Activated CD8-positive, alpha-beta memory T cell treated with anti-CD3 and anti-CD28 coated beads for 24 hours (primary cell): ENCODE results near the gene DDIT3.
A peak's percentile ranks its signal among the peaks of the same experiment; 100 is the strongest.

Experiments
- DNase-seq: peaks from one replicate; pipeline ENCODE4 v3.0.0-alpha.2; 2020

Gene DDIT3

DNA sequence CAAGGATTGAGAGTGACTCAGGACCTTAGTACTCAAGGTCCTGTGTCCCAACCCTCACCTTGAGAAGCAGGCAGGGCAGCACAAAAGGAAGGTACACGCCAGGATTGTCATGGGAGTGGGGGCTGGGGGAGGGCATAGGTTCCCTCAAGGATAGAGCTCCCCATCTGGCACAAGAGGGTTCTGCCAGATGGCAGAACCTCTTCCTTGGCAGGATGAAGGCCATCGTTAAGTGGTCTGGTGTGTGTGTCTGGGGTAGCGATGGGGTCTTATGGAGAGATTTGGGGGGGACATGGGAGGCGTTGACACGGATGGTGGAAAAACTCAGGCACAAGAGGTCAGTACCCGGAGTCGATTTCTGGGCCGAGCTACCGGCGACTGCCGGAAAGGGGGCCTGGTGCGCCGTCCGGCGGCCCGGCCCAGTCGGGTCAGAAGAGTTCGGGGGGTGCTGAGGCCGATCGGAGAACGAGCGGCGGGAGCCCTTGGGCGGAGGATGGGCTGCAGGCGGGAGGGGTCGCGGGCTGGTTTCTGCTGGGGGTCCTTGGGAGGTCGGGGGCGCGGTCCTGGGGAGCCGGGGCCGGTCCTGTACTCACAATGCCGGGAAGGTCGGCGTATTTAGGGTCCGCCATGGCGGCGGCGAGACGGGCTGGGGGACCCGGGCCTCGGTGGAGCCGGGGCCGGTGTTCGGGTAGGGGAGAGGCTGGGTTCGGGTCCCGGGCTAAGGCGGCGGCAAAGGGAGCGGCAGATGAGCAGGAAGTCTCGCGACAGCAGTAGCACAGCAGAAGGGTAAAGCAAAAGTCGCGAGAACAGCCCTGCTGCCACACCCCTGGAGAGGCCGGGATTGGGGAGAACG, 26.3 kb upstream of the DDIT3 start, which contains the start of gene DCTN2:
Gene DCTN2 (minus strand): TSS at position 755 of the 850 bp plus-strand sequence. CDS start 129 bp downstream, at position 626.
- DNase-seq = peak; percentile 94

- DNase-seq = no peak
These were observed 25.6 kb upstream of the DDIT3 start for GRCh38 chr12:57545809-57546437.

- DNase-seq = no peak
These were observed 23.3 kb upstream of the DDIT3 start for GRCh38 chr12:57543581-57543980.

GRCh38 chr12:57541717-57542116, 21.4 kb upstream of the DDIT3 start:
- DNase-seq = no peak

DNA sequence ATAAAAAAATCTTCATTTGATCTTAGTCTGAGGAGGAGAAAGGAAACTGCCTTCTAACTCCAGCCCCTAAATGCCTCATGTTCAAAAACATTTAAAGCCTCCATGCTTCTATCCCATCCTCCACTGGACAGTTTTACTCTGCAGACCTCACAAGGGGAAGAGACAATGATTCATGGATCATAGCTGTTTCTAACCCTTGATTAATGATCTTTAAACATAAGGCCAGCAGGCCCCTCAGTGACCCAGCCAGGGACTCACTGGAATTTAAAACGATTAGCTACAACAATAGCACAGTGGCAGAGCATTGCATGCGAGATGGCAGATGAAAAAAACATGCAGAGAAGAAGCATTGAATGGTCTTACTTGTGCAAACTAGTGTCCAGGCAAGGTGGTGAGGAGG, 20.7 kb upstream of the DDIT3 start:
- no peak for DNase-seq

DNA sequence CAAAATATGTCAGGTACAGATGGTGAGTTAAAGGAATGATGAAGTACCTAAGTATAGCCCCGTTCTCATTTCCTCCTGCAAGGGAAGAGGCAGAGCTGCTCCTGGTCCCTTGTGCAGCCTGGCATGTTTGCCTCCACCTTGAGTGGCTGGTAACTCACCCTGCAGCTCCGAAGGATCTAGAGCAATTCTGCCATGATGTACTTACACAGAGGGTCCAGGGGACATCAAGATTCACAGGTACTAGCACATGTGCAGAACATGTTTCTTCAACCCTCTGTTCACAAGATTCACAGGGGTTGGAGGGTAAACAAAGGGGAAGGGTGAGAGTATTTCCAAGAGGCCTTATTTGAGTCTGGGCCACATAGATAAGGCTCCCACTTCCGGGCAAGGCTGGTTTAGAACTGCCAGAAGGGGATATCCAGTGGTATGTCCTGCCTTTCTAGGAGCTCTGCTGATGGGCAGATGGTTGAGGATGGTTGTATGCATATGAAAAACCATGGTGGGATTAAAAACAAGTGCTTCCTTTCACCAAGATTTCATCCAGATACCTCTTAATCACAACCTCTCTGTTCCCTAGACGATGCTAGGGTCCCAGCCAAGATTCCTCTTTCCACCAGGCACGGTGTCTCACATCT, 18.9 kb upstream of the DDIT3 start:
- DNase-seq = no peak

GRCh38 chr12:57536597-57536942, 16.3 kb upstream of the DDIT3 start:
- DNase-seq = no peak

GRCh38 chr12:57535764-57536596, 15.7 kb upstream of the DDIT3 start:
- DNase-seq = no peak

DNA sequence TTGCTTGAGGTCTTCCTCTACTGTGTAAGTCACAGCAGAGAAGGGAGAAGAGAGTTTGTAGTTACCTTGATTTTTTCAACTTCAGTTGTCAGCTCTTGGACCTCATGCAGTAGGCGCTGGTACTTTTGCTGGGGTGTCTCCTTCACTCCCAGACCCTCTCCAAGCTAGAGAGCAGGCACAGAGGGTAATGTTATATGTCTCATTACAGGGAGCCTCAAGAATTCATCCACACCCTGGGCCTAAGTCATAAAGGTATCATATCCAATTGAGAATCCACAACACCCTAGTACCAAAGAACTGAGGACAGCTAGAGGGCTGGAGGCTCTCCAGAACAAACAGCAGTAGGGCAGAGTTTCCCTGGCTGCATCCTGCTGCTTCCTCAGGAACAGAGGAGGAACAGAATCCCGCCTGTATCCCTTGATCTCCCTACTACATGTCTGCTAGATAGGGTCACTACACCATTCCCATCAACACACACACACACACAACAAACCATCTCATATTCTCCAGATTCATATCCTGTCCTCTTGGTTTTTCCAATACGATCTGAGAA, 14.8 kb upstream of the DDIT3 start:
- no peak for DNase-seq

DNA sequence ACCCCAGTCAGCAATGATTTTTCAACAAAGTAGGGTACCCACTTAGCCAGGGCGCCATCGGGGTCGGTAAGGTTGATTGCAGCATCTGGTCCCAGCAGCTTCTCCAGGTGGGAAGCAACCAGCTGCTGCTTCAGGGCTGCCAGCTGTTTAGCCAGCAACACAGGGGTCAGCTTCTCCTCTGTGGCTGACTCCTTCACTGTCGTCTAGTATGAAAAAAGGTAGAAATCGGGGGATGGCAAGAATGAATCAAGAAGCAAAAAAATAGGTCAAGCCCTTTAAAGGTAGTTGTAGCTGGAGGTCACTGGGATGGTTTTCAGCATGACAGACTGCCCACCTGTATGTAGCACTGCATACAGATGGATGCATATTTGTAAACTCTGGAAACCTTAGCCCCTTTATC, 13.9 kb upstream of the DDIT3 start:
- no peak for DNase-seq

GRCh38 chr12:57533108-57533507, 12.8 kb upstream of the DDIT3 start:
- DNase-seq = no peak

DNA sequence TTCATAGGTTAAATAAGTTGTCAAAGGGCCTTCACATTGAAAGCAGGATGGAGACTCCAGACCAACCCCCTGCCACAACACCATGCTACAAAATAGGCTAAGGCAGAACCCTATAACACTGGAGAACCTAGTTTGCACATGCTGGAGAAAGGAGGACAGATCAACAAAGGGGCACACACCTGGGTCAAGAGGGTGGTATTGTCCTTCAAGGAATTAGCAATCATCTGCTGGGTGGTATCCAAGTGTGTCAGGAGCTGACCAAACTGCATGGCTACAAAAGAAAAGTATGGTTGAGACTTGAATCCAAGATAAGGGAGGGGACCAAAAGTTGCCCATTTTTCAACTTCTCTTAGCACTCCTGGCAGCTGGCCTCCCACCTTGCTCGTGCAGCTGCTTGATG, 11.5 kb upstream of the DDIT3 start:
- no peak for DNase-seq

DNA sequence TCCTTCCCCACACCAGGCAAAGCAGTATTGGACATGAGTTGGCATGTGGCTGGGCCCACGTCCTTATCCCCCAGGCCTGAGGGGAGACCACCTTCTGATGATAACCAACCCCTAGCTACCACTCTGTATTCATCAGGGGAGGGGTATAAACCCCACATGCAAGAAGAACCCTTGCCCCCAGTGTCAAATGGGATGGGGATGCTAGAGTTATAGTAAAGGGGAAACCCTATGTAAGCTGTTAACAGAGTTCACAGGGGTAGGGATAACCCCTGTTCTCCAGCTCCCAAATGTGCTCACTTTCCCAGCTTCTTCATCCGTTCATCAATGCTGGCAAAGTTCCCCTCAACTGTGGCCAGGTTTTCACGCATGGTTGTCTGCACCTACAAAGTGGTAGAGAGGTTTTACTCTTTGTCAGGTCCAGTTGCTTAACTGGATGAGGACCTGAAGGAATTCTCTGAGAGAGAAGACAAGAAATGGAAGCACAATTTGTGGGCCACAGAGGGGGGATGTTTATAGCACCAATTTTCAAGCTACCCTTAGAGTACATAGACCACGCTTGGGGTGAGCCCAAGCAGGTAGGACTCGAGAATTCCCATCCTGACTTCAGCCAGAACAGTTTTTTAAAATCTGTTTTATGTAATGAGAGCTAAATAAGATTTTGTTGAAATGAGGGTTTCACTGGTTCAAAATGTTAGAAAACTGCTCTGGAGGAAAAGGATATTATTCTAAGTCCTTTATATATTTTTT, 10.3 kb upstream of the DDIT3 start:
- no peak for DNase-seq

- DNase-seq = no peak
These were observed 9.5 kb upstream of the DDIT3 start for GRCh38 chr12:57529831-57530230.

GRCh38 chr12:57528831-57529555, 8.7 kb upstream of the DDIT3 start:
- no peak for DNase-seq

GRCh38 chr12:57528176-57528575, 7.9 kb upstream of the DDIT3 start:
- DNase-seq = no peak

DNA sequence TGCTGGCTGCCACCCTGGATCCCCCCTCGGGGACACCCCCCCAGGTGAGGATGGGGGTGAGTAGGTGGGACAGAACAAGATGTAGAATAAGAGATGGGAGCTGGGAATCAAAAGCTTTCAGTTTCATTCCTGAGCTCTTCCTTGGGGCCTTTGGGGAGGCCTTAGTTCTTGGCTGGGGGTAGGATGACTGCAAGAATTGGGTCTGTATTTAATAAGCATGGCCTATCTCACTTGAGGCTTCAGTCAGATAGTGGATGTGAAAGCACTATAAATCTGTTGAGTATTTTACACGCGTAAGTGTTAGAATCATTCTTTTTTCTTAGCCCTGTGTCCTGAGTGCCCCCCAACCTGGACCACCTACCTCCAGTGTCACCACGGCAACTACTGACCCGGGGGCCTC, 6.9 kb upstream of the DDIT3 start:
- no peak for DNase-seq

DNA sequence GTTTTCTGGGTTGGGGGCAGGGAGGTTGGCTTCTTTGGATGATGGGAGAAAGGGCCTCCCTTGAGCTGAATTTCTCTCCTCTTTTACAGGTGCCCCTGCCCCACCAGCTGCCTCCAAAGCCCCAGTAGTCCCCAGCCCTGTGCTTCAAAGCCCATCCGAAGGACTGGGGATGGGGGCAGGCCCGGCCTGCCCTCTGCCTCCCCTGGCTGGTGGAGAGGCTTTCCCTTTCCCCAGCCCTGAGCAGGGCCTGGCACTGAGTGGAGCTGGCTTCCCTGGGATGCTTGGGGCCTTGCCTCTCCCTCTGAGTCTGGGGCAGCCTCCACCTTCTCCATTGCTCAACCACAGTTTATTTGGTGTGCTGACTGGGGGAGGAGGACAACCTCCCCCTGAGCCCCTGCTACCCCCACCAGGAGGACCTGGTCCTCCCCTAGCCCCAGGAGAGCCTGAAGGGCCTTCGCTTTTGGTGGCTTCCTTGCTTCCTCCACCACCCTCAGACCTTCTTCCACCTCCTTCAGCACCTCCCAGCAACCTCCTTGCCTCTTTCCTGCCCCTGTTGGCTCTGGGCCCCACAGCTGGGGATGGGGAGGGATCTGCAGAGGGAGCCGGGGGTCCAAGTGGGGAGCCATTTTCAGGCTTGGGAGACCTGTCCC, 6.3 kb upstream of the DDIT3 start:
- DNase-seq = no peak

- no peak for DNase-seq
These were observed 5.5 kb upstream of the DDIT3 start for GRCh38 chr12:57525615-57526383.
